GM18519 (cell line): ENCODE measurements around the gene TYW5.
"Not testable (repeated sequence)": the region's sequence is repeated elsewhere in the genome, so short reads cannot be mapped to it uniquely, and the experiment has no call there.

Experiments used
- ATAC-seq: cut with Tn5 transposase; IDR thresholded peaks from one replicate; pipeline ENCODE4 v1.9.1; 2021; ENCODE audit warnings: mild to moderate bottlenecking, moderate library complexity; ENCODE audit not compliant: unreplicated experiment, low FRiP score

Gene TYW5

GRCh38 chr2:199923924-199924323 is 31.4 kb downstream of the TYW5 start:
- no peak for ATAC-seq

- ATAC-seq = no peak
Measured at GRCh38 chr2:199922856-199923255, 32.4 kb downstream of the TYW5 start.

GRCh38 chr2:199916980-199917379 is 38.3 kb downstream of the TYW5 start:
- no peak for ATAC-seq

- ATAC-seq = no peak
Measured at GRCh38 chr2:199914372-199914958, 40.8 kb downstream of the TYW5 start.

GRCh38 chr2:199912553-199913114 is 42.7 kb downstream of the TYW5 start:
- not testable (repeated sequence) for ATAC-seq

GRCh38 chr2:199911877-199912161 is 43.5 kb downstream of the TYW5 start:
- ATAC-seq = no peak

- ATAC-seq = peak; percentile 80
Measured at GRCh38 chr2:199911052-199911876, 44.0 kb downstream of the TYW5 start, which contains the start of gene C2orf69. Gene C2orf69, plus strand, starts transcription at chr2:199911293. Its CDS starts 146 bp downstream, at chr2:199911439.

GRCh38 chr2:199910338-199911051 is 44.8 kb downstream of the TYW5 start:
- ATAC-seq = peak; percentile 0

GRCh38 chr2:199907008-199907714 is 48.1 kb downstream of the TYW5 start:
- ATAC-seq = no peak

- no peak for ATAC-seq
Measured at GRCh38 chr2:199903111-199903510, 52.2 kb downstream of the TYW5 start.

- ATAC-seq = no peak
Measured at GRCh38 chr2:199902486-199903110, 52.7 kb downstream of the TYW5 start.

GRCh38 chr2:199901942-199902341 is 53.3 kb downstream of the TYW5 start:
- no peak for ATAC-seq

GRCh38 chr2:199896617-199897016 is 58.7 kb downstream of the TYW5 start:
- no peak for ATAC-seq

GRCh38 chr2:199895406-199895805 is 59.9 kb downstream of the TYW5 start:
- no peak for ATAC-seq

- ATAC-seq = no peak
Measured at GRCh38 chr2:199883474-199884212, 71.6 kb downstream of the TYW5 start.

GRCh38 chr2:199882667-199883066 is 72.6 kb downstream of the TYW5 start:
- ATAC-seq = no peak
